ENCODE results near the gene CEP164. TPM values are rescaled to one million over a fixed set of nuclear protein-coding genes. Genes with fewer than 3 reads are reported as not detected.

CEP164 gene
- polyA plus RNA-seq, 1 donor from 2014 or later, result 27.4 TPM

GRCh38 chr11:117430293-117430955 lies 102.8 kb downstream of the CEP164 start:
- no peak overlapping the region for H2AFZ ChIP-seq (ENCODE audit: low read depth, low read length)
- H3K9me3 ChIP-seq (ENCODE audit: low read length), result no peaks in the 10 kb centered on the region
- no peaks in the 10 kb centered on the region for H4K20me1 ChIP-seq (ENCODE audit: insufficient read depth)
- no peak overlapping the region for H3K4me2 ChIP-seq (ENCODE audit: low read length)
- no peak overlapping the region for H3K27ac ChIP-seq (ENCODE audit: low read length)
- no peak overlapping the region for H3K4me3 ChIP-seq (ENCODE audit: low read length)
- no peaks in the 10 kb centered on the region for H3K9me2 ChIP-seq (ENCODE audit: insufficient read depth, low read length)
- no peak overlapping the region for H3K9ac ChIP-seq (ENCODE audit: low read length)
- no peaks in the 10 kb centered on the region for H3F3A ChIP-seq (ENCODE audit: insufficient read depth, low read length, poor library complexity, severe bottlenecking)
- H3K36me3 ChIP-seq (ENCODE audit: insufficient read depth, low read length), result no peaks in the 10 kb centered on the region
- TF ChIP-seq EZH2 (IDR thresholded peaks at IDR 0.05; ENCODE audit: borderline replicate concordance, insufficient read depth, low read length, poor library complexity, severe bottlenecking), result no peak
- TF ChIP-seq RAD21 (conservative IDR thresholded peaks at IDR 0.05), result no peak
- TF ChIP-seq EP300 (conservative IDR thresholded peaks at IDR 0.05; ENCODE audit: poor library complexity, severe bottlenecking), result no peak
- H3K27me3 ChIP-seq (ENCODE audit: insufficient read depth, low read depth, low read length), result no peaks in the 10 kb centered on the region
- no peaks in the 10 kb centered on the region for H3K79me2 ChIP-seq (replicated peaks; ENCODE audit: insufficient read depth, low read length)

GRCh38 chr11:117431436-117431835 lies 103.8 kb downstream of the CEP164 start:
- Histone ChIP-seq H3K9me3 (ENCODE audit: low read length) (no peaks in the 10 kb centered on the region), H3K36me3 (ENCODE audit: insufficient read depth, low read length) (no peaks in the 10 kb centered on the region), H3K27ac (ENCODE audit: low read length) (no peak overlapping the region), H3K9me2 (ENCODE audit: insufficient read depth, low read length) (no peaks in the 10 kb centered on the region), H3K27me3 (ENCODE audit: insufficient read depth, low read depth, low read length) (no peaks in the 10 kb centered on the region), H3K79me2 (replicated peaks; ENCODE audit: insufficient read depth, low read length) (no peaks in the 10 kb centered on the region), H3K4me3 (ENCODE audit: low read length) (no peak overlapping the region), H3K9ac (ENCODE audit: low read length) (no peak overlapping the region), H2AFZ (ENCODE audit: low read depth, low read length) (no peak overlapping the region), H4K20me1 (ENCODE audit: insufficient read depth) (no peaks in the 10 kb centered on the region), H3F3A (ENCODE audit: insufficient read depth, low read length, poor library complexity, severe bottlenecking) (no peaks in the 10 kb centered on the region), H3K4me2 (ENCODE audit: low read length) (no peak overlapping the region)
- TF ChIP-seq, protein P1, sequence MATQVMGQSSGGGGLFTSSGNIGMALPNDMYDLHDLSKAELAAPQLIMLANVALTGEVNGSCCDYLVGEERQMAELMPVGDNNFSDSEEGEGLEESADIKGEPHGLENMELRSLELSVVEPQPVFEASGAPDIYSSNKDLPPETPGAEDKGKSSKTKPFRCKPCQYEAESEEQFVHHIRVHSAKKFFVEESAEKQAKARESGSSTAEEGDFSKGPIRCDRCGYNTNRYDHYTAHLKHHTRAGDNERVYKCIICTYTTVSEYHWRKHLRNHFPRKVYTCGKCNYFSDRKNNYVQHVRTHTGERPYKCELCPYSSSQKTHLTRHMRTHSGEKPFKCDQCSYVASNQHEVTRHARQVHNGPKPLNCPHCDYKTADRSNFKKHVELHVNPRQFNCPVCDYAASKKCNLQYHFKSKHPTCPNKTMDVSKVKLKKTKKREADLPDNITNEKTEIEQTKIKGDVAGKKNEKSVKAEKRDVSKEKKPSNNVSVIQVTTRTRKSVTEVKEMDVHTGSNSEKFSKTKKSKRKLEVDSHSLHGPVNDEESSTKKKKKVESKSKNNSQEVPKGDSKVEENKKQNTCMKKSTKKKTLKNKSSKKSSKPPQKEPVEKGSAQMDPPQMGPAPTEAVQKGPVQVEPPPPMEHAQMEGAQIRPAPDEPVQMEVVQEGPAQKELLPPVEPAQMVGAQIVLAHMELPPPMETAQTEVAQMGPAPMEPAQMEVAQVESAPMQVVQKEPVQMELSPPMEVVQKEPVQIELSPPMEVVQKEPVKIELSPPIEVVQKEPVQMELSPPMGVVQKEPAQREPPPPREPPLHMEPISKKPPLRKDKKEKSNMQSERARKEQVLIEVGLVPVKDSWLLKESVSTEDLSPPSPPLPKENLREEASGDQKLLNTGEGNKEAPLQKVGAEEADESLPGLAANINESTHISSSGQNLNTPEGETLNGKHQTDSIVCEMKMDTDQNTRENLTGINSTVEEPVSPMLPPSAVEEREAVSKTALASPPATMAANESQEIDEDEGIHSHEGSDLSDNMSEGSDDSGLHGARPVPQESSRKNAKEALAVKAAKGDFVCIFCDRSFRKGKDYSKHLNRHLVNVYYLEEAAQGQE (IDR thresholded peaks at IDR 0.05; ENCODE audit: borderline replicate concordance), result no peak
- TF ChIP-seq EZH2 (IDR thresholded peaks at IDR 0.05; ENCODE audit: borderline replicate concordance, insufficient read depth, low read length, poor library complexity, severe bottlenecking), result no peak
- no peak for TF ChIP-seq EP300 (conservative IDR thresholded peaks at IDR 0.05; ENCODE audit: poor library complexity, severe bottlenecking)
- TF ChIP-seq CTCF (IDR thresholded peaks at IDR 0.05; ENCODE audit: poor library complexity, severe bottlenecking), result no peak
- no peak for TF ChIP-seq RAD21 (conservative IDR thresholded peaks at IDR 0.05)
- TF ChIP-seq TAF1 (IDR thresholded peaks at IDR 0.05; ENCODE audit: low read depth), result no peak
- no peak for TF ChIP-seq POLR2AphosphoS5 (IDR thresholded peaks at IDR 0.05)
- TF ChIP-seq MXI1 (conservative IDR thresholded peaks at IDR 0.05; ENCODE audit: poor library complexity, severe bottlenecking), result no peak
- no peak for TF ChIP-seq SMC3 (conservative IDR thresholded peaks at IDR 0.05; ENCODE audit: poor library complexity)
